Brain microvascular endothelial cell (primary cell): ENCODE results near the gene TENT5C.

Source experiments
- DNase-seq: peaks from one replicate; pipeline ENCODE4 v3.0.0-alpha.2; 2020
- H3K27ac ChIP-seq: fragments of 250-450 bp; sonication (Bioruptor Pico); 2 replicates; pipeline ENCODE4 v1.5.1; 2020; ENCODE audit warnings: mild to moderate bottlenecking, moderate library complexity
- H3K27me3 ChIP-seq: fragments of 250-450 bp; sonication (Bioruptor Pico); replicated peaks from 2 replicates; pipeline ENCODE4 v1.5.1; 2020; ENCODE audit warnings: mild to moderate bottlenecking
- H3K36me3 ChIP-seq: fragments of 250-450 bp; sonication (Bioruptor Pico); replicated peaks from 2 replicates; pipeline ENCODE4 v1.5.1; 2020; ENCODE audit warnings: mild to moderate bottlenecking
- H3K4me3 ChIP-seq: 2 replicates; pipeline ENCODE4 v1.5.1; 2011; ENCODE audit warnings: low read depth, mild to moderate bottlenecking, control low read depth, low read length, moderate library complexity
- CTCF ChIP-seq: IDR thresholded peaks from 2 replicates; pipeline ENCODE4 v1.5.1; 2011; ENCODE audit warnings: low read depth, mild to moderate bottlenecking, moderate library complexity, low read length, control low read depth, inconsistent platforms; ENCODE audit errors: missing control alignments
- in situ Hi-C: cut with HindIII; loops from 2 replicates; pipeline ENCODE4 v1.10.0; 2017; ENCODE audit warnings: low sequenced_read_pairs, low pct_ligation_motif_present

TENT5C gene

DNA sequence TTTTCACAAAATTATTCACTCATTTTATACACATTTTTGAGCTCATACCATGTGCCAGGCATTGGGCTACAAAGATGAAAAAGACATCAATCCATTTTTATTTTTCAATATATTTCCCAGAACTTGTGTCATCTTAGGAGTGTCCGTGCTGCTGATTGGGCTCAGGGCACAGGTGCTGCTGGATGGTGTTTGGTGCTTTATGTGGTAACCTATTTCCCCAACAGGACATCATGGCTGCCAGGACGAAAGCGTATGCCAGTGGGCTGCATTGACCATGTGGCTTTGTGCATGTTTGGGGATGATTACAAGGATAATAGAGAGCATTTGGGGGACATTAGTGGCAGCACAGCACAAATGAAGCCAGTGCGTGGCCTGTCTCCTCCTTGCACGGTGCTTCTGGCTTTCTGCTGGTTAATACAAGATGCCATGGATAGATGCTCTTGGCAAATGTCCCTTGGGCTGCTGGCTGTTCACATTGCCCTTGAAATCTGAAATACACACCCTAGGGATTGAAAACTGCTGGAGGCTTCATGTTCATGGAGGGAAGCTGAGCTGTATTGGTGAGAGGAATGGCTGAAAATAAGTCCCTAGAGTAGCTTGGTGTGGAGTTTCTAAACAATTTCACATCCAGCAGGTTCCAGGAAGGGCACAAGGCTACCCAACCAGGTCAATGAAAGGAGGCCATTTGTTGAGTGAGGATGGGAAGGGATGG lies 52.3 kb downstream of the TENT5C start:
- Histone ChIP-seq H3K4me3 (no peak overlapping the region), H3K36me3 (no peaks in the 10 kb centered on the region), H3K27me3 (peaks cover 1% of the 10 kb centered on the region), H3K27ac (no peak overlapping the region)
- in situ Hi-C loops: no loop called here
- DNase-seq: no peak
- TF ChIP-seq CTCF: no peak

- TF ChIP-seq CTCF: no peak
- no peak overlapping the region for H3K4me3 ChIP-seq
- peaks cover 1% of the 10 kb centered on the region for H3K27me3 ChIP-seq
- in situ Hi-C loops: no loop called here
- no peak for DNase-seq
- H3K27ac ChIP-seq: no peak overlapping the region
- H3K36me3 ChIP-seq: no peaks in the 10 kb centered on the region
Measured at GRCh38 chr1:117658676-117659075, 52.8 kb downstream of the TENT5C start.

DNA sequence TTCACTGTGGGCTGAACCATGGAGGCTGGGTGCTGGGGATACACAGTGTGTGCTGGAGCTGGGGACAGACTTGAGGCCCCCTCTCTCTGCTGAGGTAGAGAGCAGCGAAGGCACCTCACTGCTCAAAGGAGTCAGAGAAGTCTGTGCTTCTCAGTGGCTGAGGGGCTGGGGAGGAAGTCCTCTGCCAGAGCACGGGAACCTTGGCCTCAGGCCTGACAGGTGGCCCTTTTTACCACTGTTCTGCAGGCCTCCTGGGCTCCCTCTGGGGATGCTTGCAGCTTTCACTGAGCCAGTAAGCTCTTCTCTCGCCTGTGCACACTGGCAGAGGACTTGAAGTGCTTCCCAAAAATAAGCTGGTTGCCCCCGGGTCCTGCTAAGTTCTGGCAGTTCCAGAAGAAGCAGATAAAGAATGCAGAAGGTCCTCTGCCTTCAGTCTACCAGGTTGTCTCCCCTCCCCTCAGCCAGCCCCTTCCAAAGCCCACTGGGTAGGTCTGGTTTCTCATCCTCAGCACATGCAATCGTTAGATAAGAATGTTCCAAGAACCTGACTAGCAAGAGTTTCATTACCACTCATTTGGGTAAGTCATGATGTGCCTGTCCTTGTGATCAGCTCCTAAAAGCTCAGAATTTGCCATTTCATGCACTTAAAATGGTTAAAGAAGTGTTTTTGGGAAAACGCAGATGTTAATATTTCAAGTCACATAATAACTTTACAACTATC lies 53.9 kb downstream of the TENT5C start:
- no peak overlapping the region for H3K27ac ChIP-seq
- H3K36me3 ChIP-seq: no peaks in the 10 kb centered on the region
- DNase-seq: no peak
- no peak overlapping the region for H3K4me3 ChIP-seq
- no peak for TF ChIP-seq CTCF
- in situ Hi-C loops: no loop called here
- peaks cover 1% of the 10 kb centered on the region for H3K27me3 ChIP-seq

DNA sequence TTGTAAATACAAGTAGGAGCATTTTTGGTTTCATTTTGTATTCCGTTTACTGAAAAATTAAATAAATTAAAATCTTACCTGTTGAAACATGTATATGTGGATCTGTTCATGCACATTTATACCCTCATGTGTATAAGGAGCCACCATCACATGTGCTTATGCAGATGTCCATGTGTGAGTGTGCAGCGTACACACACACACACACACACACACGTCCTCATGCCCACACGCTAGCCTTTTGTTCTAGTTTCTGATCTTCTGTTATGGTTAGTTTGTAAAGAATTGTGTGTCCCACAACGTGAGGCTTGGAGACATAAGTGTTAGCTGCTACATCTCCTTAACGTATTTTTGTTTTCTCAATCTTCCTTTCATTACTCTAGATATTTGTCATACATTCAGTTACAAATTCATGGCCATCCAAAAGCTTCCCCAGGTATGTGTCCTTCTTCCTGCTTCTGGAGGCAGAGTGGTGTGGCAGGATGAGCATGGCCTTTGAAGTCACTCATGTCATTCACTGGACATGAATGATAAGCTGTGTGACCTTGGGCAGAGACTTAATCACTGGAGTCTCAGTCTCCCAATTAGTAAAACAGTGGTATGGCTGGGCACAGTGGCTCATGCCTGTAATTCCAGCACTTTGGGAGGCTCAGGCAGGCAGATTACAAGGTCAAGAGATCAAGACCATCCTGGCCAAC lies 54.6 kb downstream of the TENT5C start:
- Histone ChIP-seq H3K27ac (no peak overlapping the region), H3K27me3 (no peaks in the 10 kb centered on the region), H3K4me3 (no peak overlapping the region), H3K36me3 (no peaks in the 10 kb centered on the region)
- DNase-seq: no peak
- in situ Hi-C loops: no loop called here
- TF ChIP-seq CTCF: no peak

DNA sequence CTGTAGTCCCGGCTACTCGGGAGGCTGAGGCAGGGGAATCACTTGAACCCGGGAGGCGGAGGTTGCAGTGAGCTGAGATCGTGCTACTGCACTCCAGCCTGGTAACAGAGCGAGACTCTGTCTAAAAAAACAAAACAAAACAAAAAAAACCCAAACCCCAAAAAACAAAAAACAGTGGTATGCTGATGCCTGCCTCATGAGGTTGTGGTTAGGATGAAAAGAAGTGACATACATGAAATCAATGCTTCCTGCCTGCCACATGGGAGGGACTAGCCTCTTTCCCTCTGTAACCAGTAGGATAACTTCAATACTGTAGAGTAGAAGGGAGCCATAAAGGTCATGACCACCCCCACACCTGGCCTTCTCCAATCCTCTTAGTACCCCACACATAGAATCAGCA lies 55.2 kb downstream of the TENT5C start:
- no peak for TF ChIP-seq CTCF
- DNase-seq: no peak
- Histone ChIP-seq H3K4me3 (no peak overlapping the region), H3K27me3 (no peaks in the 10 kb centered on the region), H3K27ac (no peak overlapping the region), H3K36me3 (no peaks in the 10 kb centered on the region)
- in situ Hi-C loops: no loop called here
